ENCODE results near the gene TELO2.
A peak's percentile ranks its signal among the peaks of the same experiment; 100 is the strongest.

Gene TELO2

DNA sequence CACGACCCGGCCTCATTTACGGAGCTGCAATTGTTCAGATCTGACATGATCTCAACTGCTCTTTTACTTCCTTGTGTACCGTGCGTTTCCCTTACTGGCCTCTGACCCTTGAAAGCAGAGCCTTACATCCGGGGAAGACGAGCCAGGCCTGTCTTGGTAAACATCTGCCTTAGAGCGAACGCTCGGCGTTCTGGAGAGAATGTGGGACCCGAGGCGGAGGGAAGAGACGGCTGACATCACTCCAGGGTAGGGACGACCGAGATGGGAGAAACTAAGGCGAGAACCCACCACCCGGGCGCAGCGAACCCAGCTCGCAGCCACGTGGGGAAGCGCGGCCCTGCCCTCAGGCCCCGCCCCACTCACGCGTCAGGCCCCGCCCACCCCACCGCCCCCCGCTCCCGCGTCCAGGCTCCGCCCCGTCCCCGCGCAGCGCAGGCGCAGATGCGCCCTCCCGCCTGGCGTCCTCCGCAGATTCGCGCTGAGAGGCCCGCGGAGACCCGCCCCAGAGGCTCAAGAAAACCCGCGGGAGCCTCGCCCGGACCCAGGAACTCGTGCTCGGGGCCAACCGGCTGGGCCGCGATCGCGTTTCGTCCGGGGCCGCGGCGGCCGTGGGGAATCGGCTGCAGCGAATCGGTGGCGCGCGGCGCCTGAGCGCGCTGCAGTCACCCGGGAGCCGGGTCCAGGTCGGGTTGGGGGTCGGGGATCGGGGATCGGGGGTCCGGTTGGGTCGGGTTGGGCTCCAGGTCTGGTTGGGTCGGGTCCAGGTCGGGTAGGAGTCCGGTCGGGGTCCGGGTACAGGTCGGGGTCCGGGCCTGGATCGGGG lies at the start of gene TELO2:
TSS of gene TELO2 (plus strand) at position 438 of the 823 bp plus-strand sequence. CDS start 922 bp downstream, outside the sequence.
- peak; percentile 58 for DNase-seq (ENCODE audit: low spot score)
- FAIRE-seq, result no peak

- DNase-seq (ENCODE audit: low spot score), result no peak
- no peak for FAIRE-seq
These were observed 49.7 kb upstream of the TELO2 start for GRCh38 chr16:1443403-1443973.

- no peak for FAIRE-seq
- DNase-seq (ENCODE audit: low spot score), result no peak
These were observed 49.0 kb upstream of the TELO2 start, which contains the start of gene CCDC154 for GRCh38 chr16:1443980-1444729. Gene CCDC154 (minus strand): TSS chr16:1444556. CDS start chr16:1444322, 234 bp downstream.

DNA sequence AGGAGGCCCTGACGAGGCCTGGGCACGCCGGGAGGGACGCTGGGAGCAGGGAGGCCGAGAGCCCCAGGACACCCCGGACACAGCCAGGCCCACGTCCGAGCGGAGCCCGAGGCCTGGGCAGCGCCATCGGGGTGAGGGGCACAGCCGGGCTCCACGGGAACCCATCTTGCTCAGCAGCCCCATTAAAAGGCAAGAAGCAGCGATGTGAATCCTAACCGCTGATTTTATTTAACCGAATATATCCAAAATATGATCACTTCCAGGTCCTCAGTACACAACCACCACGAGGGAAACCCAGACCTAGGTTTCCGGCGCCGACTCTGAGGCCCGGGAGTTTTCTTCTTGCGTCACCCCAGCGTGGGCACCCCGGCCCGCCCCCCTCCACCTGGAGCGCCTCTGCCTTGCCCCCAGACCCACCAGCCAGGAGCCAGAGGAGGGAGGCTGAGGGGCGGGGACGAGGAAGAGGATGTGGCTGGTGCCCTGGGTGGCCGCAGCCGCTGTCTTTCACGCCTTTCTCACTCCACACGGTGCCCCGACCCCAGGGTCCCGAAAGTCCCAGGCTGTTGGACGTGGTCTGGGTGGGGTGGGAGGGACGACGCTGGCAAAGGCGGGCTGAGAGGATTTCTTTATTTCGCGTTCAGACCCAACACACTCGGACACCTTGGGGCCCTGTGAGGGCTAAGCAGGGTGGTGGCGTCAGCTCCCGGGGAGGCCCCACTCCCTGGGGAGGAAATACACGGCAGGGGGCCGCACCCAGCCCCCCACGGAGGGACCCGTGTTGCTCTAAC lies 48.2 kb upstream of the TELO2 start:
- no peak for FAIRE-seq
- no peak for DNase-seq (ENCODE audit: low spot score)

GRCh38 chr16:1445518-1446203 lies 47.5 kb upstream of the TELO2 start:
- no peak for DNase-seq (ENCODE audit: low spot score)
- FAIRE-seq, result no peak

- FAIRE-seq, result no peak
These were observed 46.7 kb upstream of the TELO2 start for GRCh38 chr16:1446296-1447080.

GRCh38 chr16:1447965-1448364 lies 45.2 kb upstream of the TELO2 start:
- no peak for DNase-seq (ENCODE audit: low spot score)
- no peak for FAIRE-seq

More at GRCh38 chr16:1446296-1447080, 46.7 kb upstream of the TELO2 start:
- DNase-seq (ENCODE audit: low spot score), result no peak

- FAIRE-seq, result no peak
These were observed 44.5 kb upstream of the TELO2 start for GRCh38 chr16:1448536-1449116.

GRCh38 chr16:1449201-1449788 lies 43.9 kb upstream of the TELO2 start:
- FAIRE-seq, result no peak
- DNase-seq (ENCODE audit: low spot score), result no peak

More at GRCh38 chr16:1448536-1449116, 44.5 kb upstream of the TELO2 start:
- no peak for DNase-seq (ENCODE audit: low spot score)

GRCh38 chr16:1450218-1450617 lies 42.9 kb upstream of the TELO2 start:
- FAIRE-seq (no peak), DNase-seq (ENCODE audit: low spot score) (no peak)

GRCh38 chr16:1450841-1451240 lies 42.3 kb upstream of the TELO2 start:
- DNase-seq (ENCODE audit: low spot score) (no peak), FAIRE-seq (no peak)

DNA sequence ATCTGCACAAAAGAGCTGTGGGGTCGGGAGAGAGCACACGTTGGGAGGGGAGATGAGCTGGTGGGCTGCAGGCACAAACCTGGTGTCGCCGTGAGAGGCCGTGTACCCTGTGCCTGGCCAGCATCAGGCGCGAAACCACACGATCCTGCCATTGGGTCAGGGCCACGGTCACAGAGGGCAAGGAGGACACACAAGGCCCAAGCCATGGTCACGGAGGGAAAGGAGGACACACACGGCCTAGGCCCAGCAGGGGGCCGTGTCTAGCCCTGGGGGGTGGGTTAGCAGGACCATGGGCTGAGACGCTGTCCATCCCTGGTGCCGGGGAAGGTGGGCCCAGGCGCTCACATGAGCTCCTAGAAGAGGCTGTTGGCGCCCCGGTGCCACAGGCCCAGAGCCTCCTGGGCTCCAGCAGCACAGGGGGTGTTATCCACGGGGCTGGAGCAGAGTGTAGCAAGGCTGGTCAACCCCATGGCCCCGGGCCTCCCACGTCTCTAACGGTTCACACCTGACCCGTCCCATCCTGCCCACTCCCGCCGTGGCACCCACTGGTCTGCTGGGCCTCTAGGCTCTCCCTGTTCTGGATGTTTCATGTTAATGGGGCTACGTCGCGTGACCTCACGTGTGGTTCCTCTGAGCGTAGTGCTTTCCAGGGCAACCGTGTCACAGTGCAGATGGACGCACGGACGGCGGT lies 41.3 kb upstream of the TELO2 start:
- DNase-seq (ENCODE audit: low spot score) (no peak), FAIRE-seq (no peak)

DNA sequence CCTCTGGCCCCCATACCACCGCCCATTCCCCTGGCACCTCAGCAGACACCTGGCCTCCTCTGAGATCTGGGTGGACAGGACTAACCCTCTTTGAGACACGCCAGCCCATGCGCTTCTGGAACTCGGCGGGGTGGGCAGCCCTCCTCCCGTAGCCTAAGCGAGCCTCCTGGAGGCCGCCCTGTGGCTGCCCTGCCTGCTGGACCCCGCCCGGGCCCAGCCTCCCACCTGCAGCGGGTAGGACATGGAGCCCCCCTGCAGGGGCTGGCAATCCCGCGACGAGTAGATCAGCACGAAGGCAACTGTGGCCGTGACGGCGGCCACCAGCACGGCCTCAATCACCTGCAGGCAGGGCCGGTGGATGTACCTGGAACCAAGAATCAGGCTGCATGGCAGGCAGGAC lies 40.6 kb upstream of the TELO2 start:
- FAIRE-seq, result no peak

GRCh38 chr16:1453316-1453715 lies 39.8 kb upstream of the TELO2 start:
- FAIRE-seq, result no peak

More for the DNA sequence above, 40.6 kb upstream of the TELO2 start:
- DNase-seq (ENCODE audit: low spot score), result no peak

DNA sequence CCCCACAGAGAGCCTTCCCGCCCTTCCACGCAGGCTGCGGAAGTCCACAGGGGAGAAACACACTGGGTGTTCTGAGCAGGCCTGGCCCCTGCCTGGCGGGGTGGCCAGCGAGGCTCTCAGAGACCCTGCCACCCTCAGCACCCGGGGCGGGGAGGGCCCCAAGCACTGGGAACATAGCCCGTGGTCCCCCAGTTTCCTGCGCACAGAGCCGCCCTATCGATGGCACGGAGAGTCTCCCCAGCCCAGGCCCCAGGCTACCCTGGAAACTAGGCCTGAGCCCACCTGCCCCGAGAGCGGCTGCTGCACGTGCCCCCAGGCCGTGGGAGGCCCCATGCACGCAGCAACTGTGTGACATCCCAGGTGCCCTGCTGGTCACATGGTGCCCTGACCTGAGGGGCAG lies 38.6 kb upstream of the TELO2 start:
- no peak for DNase-seq (ENCODE audit: low spot score)
- no peak for FAIRE-seq

More at GRCh38 chr16:1453316-1453715, 39.8 kb upstream of the TELO2 start:
- no peak for DNase-seq (ENCODE audit: low spot score)

- DNase-seq (ENCODE audit: low spot score), result no peak
- no peak for FAIRE-seq
These were observed 37.7 kb upstream of the TELO2 start for GRCh38 chr16:1455190-1456171.

DNA sequence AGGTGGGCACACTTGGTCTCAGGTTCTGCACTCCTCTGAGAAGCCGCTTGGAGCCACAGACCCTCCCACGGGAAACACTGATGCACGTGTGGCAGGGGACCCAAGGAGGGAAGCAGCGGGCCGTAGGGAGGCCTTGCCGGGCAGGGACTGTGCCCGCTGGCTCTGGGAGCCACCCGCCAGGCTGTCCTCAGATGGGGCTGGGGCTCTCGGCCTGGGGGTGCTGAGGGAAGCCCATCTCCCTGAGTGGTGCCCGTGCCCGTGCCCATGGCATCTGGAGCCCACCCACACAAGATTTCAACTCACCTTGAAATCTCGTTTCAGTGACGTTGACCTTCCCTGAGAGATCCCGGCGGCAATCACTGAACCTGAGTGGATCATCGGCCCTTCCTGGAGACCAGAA lies 36.2 kb upstream of the TELO2 start:
- DNase-seq (ENCODE audit: low spot score) (no peak), FAIRE-seq (no peak)
